ENCODE measurements around the gene SLC16A1.
"Not testable (repeated sequence)": the region's sequence is repeated elsewhere in the genome, so short reads cannot be mapped to it uniquely, and the experiment has no call there.

The SLC16A1 gene

GRCh38 chr1:112923234-112923958 is 32.6 kb downstream of the SLC16A1 start:
- DNase-seq = no peak

GRCh38 chr1:112911506-112912220 is 44.3 kb downstream of the SLC16A1 start:
- DNase-seq = no peak

GRCh38 chr1:112909847-112910246 is 46.1 kb downstream of the SLC16A1 start:
- no peak for DNase-seq

DNA sequence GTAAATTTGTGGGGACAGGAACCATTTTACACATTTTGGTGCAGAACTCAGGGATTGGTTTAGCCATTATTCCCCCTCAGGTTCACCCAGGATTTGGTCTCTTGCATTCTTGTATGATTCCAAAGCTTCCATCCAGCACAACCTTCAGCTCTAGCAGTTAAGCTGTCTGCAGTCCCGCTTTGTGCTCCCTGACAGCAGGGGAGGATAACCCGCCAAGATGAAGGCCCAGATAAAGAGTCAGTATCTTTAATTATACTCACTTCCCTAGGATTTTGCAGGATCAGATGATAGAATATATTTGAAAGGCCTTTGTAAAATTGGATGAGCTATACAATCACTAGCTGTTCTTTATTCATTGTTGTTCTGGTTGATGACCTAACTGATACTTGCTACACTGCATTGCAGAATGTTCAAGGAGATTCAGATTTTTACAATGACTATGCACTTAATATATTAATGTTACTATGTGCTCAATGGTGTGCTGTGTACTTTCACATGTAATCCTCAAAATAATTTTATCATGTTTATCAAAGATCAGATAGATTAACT is 49.8 kb downstream of the SLC16A1 start:
- DNase-seq = peak in 1 of 14 donors; percentile 93

- DNase-seq = peak in 1 of 14 donors; percentile 93
Observed at GRCh38 chr1:112905395-112906149, 50.4 kb downstream of the SLC16A1 start.

- peak in 1 of 14 donors; percentile 26 for DNase-seq
Observed at GRCh38 chr1:112904831-112905261, 51.1 kb downstream of the SLC16A1 start.

DNA sequence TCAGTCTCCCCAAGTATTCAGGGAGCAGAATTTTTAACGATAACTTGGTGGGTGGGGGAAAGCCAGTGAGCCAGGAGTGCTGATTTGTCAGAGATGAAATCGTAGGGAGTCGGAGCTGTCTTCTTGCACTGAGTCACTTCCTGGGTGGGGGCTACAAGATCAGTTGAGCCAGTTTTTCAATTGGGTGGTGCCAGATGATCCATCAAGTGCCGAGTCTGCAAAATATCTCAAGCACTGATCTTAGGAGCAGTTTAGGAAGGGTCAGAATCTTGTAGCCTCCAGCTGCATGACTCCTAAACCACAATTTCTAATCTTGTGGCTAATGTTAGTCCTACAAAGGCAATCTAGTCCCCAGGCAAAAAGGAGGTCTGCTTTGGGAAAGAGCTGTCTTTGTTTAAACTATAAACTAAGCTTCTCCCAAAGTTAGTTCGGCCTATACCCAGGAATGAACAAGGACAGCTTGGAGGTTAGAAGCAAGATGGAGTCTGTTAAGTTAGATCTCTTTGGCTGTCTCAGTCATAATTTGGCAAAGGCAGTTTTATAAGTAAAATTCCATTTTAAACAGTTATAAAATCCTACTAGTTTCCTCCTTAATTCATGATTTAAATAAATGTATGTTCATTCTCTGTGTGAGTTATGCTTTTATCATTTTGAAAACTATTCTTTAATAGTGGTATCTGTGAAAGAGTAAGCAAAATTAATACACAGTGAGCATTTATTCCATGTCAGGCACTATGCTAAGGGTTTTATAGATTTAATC is 51.7 kb downstream of the SLC16A1 start:
- DNase-seq = no peak

DNA sequence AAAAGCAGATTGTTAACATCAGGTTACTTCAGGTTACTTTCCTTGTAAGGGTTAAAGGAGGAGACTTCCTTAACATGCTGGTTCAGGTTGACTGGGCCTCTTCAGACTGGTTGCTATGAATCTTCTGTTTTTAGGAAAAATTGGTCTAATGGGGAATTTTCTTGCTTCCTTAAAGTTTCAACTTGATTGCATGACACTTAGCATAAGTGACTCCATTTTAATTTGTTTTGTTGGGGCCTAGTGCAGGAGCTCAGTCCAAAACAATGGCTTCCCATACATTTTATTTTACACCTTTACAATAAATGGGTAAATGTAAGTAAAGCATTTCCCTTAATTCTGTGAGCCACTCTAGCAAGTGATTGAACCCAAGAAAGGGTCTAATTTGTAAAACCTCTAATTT is 53.8 kb downstream of the SLC16A1 start:
- no peak for DNase-seq

- no peak for DNase-seq
Observed at GRCh38 chr1:112901387-112901786, 54.6 kb downstream of the SLC16A1 start.

DNA sequence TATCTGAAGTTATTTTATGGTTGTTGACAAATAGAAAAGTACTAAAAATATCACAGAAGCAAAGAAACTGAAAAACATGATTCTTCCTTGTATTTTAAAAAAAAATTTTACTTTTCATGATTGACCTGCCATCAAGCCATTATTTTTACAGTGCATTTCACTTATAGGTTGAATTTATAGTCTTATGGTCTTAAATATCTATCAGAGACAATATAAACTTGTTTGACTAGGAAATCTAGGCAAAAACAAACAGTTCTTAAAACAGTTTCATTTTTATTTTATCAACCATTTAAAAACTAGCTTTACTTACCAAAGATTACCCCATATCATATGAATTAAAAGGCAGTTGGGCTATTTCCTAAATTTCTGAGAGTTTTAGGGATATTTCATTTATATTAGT is 59.2 kb downstream of the SLC16A1 start:
- no peak for DNase-seq

DNA sequence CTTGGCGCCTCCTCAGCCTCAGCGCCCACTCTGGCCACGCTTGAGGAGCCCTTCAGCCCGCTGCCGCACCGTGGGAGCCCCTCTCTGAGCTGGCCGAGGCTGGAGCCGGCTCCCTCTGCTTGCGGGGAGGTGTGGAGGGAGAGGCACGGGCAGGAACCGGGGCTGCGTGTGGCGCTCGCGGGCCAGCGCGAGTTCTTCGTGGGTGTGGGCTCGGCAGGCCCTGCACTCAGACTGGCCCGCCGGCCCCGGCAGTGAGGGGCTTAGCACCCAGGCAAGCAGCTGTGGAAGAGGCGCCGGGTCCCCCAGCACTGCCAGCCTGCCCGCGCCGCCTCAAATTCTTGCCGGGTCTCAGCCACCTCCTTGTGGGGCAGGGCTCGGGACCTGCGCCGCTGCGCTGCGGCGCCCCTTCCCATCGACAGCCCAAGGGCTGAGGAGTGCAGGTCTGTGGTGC is 61.4 kb downstream of the SLC16A1 start:
- DNase-seq = no peak

DNA sequence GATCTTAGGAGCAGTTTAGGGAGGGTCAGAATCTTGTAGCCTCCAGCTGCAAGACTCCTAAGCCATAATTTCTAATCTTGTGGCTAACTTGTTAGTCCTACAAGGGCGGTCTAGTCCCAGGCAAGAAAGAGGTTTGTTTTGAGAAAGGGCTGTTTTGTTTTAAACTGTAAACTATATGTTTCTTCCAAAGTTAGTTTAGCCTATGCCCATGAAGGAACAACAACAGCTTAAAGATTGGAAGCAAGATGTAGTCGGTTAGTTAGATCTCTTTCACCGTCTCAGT is 62.0 kb downstream of the SLC16A1 start:
- DNase-seq = no peak

DNA sequence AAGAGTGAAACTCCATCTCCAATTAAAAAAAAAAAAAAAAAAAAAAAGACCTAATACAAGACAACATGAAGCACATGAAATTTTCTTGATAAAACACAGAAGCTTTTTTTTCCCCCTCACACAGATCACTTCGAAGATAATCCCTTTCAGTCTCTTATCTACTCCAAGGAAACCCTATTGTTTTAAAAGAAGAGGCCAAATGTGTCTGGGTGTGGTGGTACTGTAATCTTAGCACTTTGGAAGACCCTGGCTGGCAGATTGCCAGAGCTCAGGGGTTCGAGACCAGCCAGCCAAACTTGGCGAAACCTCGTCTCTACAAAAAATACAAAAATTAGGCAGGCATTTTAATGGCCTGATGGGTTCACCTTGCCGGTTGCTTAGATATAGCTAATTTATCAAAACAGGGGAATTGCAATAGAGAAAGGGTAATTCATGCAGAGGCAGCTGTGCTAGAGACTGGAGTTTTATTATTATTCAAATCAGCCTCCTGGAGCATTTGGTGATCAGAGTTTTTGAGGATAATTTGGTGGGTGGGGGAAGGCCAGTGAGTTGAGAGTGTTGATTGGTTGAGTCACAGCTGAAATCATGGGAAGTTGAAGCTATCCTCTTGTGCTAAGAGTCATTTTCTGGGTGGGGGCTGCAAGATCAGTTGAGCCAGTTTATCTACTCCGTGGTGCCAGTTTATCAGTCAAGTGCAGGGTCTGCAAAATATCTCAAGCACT is 62.5 kb downstream of the SLC16A1 start:
- DNase-seq = no peak

GRCh38 chr1:112889906-112890305 is 66.1 kb downstream of the SLC16A1 start:
- not testable (repeated sequence) for DNase-seq

DNA sequence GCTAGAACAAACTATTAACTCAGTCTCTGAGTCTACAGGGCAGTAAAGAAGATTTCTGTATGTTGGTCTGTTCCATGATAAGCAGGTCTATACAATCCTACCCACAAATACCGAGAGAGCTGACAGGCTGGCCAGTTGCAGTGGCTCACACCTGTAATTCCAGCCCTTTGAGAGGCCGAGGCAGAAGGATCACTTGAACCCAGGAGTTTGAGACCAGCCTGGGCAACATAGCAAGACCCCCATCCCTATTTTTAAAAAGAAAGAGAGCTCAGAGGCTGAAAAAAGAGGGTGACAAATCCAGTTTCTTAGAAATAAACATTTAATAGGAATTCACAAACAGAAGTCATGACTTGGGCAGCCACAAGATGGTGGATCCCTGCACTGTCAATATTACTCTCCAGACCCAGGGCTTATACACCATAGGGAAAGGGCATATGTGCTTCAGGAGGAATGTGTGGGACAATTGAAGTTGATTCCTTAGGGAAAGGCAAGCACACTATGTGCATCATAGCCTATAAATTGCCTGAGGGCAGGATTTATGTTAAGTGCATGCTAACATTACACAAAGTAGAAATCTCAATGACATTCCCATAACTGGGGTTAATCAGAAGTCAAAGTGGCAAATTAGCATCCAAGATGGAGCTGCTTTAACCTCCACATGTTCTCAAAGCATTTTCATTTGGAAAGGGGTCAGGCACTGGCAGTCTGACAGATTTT is 66.8 kb downstream of the SLC16A1 start:
- DNase-seq = no peak

GRCh38 chr1:112888630-112889029 is 67.4 kb downstream of the SLC16A1 start:
- DNase-seq = no peak

GRCh38 chr1:112887599-112888283 is 68.3 kb downstream of the SLC16A1 start:
- DNase-seq = no peak

DNA sequence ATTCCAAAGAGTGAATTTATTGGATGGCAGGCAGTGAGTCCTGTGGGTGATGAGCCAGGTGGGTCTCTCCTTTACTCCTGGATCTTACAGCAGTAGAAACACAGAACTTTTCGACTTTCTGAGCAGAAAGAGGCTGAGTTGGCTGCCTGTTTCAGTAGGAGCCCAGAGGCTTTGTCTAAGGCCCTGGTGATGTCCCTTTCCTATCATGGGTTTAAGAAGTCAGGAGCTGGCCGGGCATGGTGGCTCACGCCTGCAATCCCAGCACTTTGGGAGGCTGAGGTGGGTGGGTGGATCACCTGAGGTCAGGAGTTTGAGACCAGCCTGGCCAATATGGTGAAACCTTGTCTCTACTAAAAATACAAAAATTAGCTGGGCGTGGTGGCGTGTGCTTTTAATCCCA is 71.0 kb downstream of the SLC16A1 start:
- not testable (repeated sequence) for DNase-seq

DNA sequence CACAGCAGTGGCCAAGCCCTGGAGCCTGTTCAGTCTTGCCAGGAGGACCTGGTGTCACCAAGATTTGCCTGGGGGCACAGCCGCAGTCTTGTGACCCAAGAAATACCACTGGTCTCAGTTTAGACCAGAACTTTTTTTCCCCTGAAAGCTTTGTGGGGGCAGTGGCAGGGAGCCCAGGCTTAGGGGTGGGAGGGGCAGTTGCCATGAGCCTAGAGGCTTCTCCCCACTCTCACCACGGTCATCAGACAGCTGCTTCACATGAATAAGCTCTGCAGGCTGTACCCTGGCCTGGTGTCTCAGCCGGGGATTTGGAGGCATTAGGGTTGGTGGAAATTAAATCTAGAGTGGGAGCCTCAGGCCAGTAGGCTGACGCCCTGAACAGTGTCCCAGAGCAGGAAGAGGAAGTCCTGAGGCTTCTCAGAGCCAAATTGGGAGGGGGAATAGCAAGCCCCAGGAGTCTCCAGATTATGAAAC is 73.7 kb downstream of the SLC16A1 start:
- peak in 5 of 14 donors; percentile 7 to 35 (median 15) for DNase-seq

- DNase-seq = no peak
Observed at GRCh38 chr1:112881742-112882127, 74.3 kb downstream of the SLC16A1 start.
